Spleen (tissue), 7 donors: ENCODE measurements around the gene PRR7.

ENCODE experiments used
- CTCF ChIP-seq, 11 experiments: fragments of 200-600 bp in 7 of 11; fragments of 450-650 bp in 4 of 11; sonication (generic) in 4 of 11; IDR thresholded peaks in 8 of 11; conservative IDR thresholded peaks in 3 of 11; 1 replicate in 7 of 11; 2 replicates in 4 of 11; pipeline versions ENCODE4 v1.4.0 to v1.8.0; 2016 to 2021; ENCODE audit warnings: antibody characterized with exemption in 11 of 11, inconsistent platforms in 4 of 11, mild to moderate bottlenecking in 1 of 11
- POLR2A ChIP-seq, 3 donors: fragments of 450-650 bp; IDR thresholded peaks; one replicate each; pipeline ENCODE4 v1.5.1; 2017; ENCODE audit warnings: antibody characterized with exemption in 3 of 3, mild to moderate bottlenecking in 1 of 3
- POLR2AphosphoS5 ChIP-seq, 3 donors: sonication (generic); formaldehyde crosslinking; IDR thresholded peaks; one replicate each; pipeline ENCODE4 v1.5.1; 2017; ENCODE audit warnings: antibody characterized with exemption in 3 of 3
- donor health status: DM: no; HTN: no; CAD: no; lungs with moderate emphysema.
- donor health status: DM: no; HTN: no; CAD: no.
- donor health status: DM: no; HTN: no; CAD: no.

- TF ChIP-seq POLR2A (IDR thresholded peaks at IDR 0.05) (no peak), CTCF (IDR thresholded peaks at IDR 0.05 in 8 of 11, conservative IDR thresholded peaks at IDR 0.05 in 3 of 11) (no peak), POLR2AphosphoS5 (IDR thresholded peaks at IDR 0.05) (peak in 1 of 3 donors; percentile 56)
Observed at GRCh38 chr5:177453852-177454396, 7.3 kb downstream of the PRR7 start.
